DMS53 treated with DMSO at 0.1 percent for 48 hours (cell line): Measurements from ENCODE around the gene EEF1E1.
"Not testable (repeated sequence)": the region's sequence is repeated elsewhere in the genome, so short reads cannot be mapped to it uniquely, and the experiment has no call there.

Experiments
- DNase-seq: peaks from one replicate; lab custom pipeline; 2025; ENCODE audit not compliant: unreplicated experiment; lab: John Stamatoyannopoulos, UW

Gene EEF1E1

DNA sequence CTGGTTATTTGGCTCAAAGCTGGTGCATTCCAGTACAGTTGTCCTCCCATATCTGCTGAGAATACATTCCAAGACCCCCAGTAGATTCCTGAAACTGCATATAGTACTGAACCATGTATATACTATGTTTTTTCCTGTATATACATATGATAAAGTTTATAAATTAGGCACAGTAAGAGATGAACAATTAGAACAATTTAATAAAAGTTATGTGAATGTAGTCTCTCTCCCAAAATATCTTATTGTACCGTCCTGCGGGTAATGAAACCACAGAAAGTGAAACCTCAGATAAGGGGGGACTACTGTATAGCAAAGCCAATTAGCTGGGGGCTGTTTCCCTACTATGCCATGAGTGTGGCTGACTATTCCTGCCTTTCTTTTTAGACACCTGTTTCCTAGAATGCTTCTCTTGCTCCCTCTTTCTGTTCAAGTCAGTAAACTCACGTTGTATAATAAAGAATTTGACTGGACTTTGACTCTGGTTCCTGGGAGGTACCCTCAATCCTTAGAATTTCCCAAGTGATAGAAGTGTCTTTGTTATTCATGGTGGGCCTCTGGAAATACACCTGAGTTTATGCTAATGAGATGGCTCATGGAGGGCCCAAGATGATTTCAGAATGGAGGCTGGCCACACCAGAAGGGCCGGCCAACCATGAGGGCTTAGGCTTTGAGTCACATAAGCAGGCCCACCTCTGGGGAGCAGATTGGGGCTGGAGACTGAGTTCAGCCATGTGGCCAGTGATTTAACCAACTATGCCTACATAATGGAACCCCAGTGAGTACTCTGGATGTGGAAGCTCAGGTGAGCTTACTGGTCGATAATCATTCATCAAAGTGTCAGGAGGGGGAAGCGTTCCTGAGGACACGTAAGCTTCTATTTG, 37.5 kb downstream of the EEF1E1 start:
- no peak for DNase-seq

DNA sequence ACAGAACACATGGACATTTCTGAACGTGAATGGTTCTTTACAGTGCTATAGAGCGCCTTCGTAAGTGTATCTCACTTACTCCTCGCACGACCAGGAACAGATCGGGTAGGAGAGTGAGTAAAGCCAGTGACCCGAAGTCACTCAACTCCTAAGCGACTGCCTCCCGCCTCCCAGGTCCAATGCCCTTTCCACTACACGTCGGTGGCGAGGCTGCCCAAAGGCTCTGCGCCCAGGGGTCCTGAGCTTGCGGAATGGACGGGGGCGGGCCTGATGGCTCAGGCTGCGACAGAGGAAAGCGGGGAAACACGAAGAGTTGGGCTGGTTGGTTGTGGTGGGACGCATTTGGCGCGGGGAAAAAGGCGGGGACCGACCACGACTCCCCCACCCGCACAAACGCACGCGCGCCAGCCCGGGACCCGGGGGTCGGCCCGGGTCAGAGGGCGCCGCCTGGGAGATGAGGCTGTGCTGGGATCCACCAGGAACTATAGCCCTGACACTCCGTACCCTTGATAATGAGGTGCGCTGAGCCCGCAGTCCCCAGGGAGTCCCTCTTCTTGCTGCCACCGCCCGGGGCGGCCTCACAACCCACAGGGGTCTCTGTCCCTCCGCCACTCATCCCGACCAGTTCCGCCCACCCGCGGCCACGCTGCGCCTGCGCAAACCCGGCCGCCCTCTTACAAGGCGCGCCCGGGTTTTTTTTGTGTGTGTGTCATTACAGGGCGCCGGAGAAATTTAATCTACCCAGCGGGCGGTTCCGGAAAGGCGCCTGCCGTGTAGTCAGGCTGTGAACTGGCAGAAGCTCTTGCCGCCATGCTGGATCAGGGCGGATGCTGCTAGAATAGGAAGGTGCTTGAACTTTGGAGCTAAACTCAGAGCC, 38.3 kb downstream of the EEF1E1 start, which contains the start of gene BLOC1S5:
TSS of gene BLOC1S5 (minus strand) at position 629 of the 877 bp plus-strand sequence. CDS start at position 616, 13 bp downstream.
- peak; percentile 92 for DNase-seq

DNA sequence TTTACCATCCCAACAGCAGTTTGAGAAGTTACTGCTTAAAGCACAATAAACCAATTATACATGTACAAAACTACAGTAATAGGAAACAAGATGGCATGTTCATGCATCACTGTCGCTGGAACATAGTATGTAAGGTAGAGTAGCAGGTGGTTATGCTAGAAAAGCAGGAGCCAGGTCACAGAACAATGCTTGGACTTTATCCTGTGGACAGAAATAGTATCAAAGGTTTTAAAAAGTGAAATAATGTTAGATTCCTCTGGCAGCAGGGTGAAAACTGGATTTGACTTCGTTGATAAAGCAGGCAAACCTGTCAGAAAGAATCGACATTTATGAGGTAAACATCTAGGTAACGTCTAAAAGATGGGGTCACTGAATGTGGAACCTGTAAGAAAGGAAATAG, 40.6 kb downstream of the EEF1E1 start:
- DNase-seq: no peak

DNA sequence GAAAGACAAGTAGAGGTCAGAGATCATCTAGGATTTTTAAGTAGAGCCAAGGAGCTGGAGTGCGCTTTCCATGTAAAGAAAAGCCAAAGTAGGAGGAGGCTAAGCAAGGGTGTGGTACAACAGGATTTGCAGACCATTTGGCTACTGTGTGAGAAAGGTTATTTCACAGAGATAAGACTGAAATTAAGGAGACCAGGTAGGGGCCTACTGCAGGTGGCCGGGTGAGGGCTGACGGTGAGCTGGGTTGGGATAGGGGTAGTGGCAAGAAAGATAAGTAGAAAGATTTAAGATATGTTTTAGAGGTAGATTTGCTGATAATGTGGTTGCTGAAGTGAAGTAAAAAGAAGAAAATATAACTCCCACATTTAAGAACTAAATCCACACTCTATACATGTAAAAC, 42.0 kb downstream of the EEF1E1 start:
- no peak for DNase-seq

DNA sequence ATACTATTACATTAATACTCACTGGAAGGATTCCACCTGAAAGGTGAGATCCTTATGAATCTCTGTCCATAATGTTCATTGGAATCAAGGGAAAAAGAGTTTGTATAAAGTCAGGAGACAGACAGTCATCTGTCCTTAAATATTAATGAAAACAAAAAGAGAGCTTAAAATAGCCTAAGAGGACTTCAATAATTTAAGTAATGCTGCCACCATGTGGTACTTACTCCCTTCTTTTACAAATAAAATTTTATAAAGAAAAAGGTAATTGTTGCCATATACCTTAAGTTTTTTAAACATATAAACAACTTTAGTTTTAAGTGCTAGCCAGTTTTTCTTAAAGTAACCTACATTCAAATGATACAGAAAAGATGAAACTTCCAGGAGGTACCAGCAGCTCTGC, 43.2 kb downstream of the EEF1E1 start:
- peak; percentile 9 for DNase-seq

DNA sequence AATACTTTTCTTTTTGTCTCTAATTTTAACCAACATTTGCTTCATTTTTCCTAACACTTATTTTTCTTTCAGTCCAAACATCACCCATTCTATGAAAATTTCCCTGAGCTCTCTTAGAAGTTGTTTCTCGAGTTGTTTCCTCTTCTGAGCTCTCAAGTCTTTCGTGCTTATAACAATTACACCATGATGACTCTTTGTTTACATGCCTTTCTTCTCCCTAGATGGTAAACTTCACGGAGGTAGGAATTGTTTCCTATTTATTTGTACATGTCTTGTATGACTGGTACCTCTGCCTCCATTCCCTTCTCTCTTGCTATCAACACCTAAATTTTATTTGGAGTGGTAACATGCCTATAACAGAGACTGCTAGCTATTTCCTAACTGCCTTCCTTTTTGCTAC, 44.6 kb downstream of the EEF1E1 start:
- DNase-seq: no peak

DNA sequence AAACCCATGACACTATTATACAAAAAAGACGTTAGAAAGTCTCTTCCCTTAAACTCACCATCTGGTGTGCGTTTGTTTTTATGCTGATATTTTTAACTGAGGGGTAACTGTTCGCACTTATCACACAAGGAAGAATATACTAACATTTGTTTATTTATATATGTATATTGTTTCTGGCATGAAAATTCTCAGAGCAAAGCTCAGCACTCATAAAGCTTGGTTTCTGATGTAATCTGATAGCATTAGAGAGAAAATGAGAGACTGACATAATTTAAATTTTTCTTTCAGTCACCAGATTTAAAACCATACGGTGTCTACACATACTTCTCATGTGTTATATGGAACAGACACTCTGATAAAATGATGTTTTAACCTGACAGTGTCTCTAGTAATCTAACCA, 45.1 kb downstream of the EEF1E1 start:
- no peak for DNase-seq

DNA sequence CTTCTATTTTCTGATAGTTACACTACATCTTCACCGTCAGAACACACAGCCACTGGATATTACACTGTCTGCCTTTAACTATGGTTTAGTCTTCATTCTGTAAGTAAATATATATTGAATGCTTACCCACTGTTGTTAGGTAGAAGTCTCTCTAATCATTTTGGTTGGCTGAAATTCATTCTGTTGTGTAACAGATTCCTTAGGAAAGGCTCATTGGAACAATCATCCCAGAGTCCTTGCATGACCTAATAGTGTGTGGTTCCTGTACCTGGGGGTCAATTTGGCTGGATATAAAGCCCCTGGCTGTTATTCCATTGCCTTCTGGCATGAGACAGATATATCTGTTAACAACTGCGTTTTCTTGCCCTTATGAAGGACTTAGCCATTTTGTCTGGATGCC, 48.1 kb downstream of the EEF1E1 start:
- DNase-seq: no peak

DNA sequence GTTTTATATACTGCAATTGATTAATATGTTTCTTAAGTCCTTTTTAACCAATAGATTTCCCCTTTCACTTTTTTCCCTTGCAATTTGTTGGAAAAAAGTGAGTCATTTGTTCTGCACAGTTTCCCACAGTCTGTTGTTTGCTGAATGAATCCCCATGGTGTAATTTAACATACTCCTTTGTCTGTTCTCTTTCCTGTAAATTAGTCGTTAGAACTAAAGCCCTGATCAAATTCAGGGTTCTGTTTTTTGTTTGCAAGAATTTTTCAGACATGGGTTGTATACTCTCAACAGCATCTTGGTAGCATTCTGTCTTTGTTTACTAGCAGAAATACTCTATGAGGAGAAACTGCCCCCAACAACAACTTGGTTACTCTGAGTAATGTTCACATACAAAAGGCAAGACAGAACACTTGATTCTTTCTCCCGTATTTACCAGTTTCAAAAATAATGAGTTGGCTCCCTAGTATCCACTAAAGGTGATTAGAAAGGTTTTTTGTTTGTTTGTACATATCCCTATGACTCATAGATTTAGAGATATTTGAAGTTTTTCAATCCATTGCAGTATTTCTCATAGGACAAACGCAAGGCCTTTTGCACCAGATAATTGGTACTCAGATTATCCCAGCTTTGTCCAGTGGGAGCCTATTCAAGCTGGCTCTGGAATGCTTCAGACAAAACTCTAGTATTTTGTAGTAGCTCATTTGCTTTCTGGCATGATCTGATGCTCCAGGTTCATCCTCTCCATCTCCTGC, 54.6 kb downstream of the EEF1E1 start:
- DNase-seq: no peak

DNA sequence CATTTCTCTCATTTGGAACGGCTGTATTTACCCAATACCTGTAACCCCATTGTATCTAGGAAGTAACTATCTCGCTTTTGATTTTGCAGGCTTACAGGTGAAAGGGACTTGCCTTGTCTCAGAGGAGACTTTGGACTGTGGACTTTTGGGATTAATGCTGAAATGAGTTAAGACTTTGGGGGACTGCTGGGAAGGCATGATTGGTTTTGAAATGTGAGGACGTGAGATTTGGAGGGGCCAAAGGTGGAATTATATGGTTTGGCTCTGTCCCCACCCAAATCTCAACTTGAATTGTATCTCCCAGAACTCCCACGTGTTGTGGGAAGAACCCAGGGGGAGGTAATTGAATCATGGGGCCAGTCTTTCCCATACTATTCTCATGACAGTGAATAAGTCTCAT, 56.6 kb downstream of the EEF1E1 start:
- DNase-seq: not testable (repeated sequence)

DNA sequence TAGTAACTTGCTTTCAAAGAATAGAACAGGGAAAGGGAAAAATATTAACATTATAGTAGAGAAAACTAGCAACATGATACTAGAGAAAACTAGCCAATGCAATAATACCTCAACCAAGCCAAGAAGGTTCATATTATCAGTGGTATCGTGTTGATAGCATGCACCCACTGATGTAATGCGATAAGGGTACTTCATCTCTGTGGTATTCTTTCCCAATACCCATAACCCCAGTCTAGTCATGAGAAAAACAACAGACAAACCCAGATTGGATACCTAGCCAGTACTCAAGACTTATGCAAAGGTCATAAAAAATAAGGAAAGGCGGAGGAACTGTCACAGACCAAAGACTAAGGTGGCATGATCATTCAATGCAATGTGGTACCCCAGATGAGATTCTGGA, 59.1 kb downstream of the EEF1E1 start:
- no peak for DNase-seq

DNA sequence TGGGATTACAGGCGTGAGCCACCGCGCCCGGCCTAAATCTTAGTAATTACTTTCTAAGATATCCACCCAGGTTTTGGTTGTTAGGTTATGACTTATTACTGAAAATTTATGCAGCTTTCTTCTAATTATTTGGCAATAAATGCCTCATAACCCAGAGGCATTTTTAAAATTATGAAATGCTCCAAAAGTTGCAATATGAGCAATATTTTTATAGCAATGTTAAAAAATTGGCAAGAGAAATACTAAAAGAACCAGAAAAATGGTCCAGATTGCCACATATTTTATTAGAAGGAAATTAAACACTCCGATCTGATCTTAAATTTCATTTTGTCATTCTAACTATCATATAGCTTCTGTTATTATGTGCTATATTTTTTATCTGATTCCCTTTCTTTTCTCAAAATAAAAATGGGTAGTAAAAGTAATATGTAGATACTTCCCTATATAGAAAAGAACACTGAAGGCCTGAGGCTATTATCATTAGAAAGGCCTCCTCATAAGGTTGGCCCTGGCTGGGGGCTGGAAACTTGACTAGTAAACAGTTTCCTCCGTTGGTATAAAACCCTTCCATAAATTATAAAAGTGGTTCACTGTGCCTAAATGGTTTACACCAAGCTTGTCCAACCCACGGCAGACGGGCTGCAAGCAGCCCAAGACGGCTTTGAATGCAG, 60.3 kb downstream of the EEF1E1 start:
- DNase-seq: no peak

DNA sequence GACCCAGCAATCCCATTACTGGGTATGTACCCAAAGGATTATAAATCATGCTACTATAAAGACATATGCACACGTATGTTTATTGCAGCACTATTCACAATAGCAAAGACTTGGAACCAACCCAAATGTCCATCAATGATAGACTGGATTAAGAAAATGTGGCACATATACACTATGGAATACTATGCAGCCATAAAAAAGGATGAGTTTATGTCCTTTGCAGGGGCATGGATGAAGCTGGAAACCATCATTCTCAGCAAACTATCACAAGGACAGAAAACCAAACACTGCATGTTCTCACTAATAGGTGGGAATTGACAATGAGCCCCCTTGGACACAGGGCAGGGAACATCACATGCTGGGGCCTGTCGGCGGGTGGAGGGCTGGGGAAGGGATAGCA, 68.2 kb downstream of the EEF1E1 start:
- DNase-seq: not testable (repeated sequence)

DNA sequence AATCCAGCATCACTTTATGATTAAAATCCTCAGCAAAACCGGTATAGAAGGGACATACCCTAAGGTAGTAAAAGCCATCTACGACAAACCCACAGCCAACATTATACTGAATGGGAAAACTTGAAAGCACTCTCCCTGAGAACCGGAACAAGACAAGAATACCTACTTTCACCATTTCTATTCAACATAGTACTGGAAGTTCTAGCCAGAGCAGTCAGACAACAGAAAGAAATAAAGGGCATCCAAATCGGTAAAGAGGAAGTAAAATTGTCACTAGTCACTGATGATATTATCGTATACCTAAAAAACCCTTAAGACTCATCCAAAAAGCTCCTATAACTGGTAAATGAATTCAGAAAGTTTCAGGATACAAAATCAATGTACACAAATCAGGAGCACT, 71.4 kb downstream of the EEF1E1 start:
- no peak for DNase-seq
